ENCODE measurements around the gene NDUFAF2. TPM values are rescaled to one million over a fixed set of nuclear protein-coding genes. Genes with fewer than 3 reads are reported as not detected.

The NDUFAF2 gene
- total and polyA plus RNA-seq, 2 of the 8 experiments (the other 6 are each of a cell fraction or from before 2014, with no cell fraction given) = 10.7 to 46.5 TPM

- TF ChIP-seq CHD7 (IDR thresholded peaks at IDR 0.05; ENCODE audit: insufficient replicate concordance, low read length) (no peak), BACH1 (IDR thresholded peaks at IDR 0.05; ENCODE audit: low read length) (no peak), E2F6 (IDR thresholded peaks at IDR 0.05) (no peak), BCL11A (IDR thresholded peaks at IDR 0.05; ENCODE audit: low read depth in 2 of 2, low read length in 2 of 2) (no peak), SIN3A (conservative IDR thresholded peaks at IDR 0.05 in 1 of 2, IDR thresholded peaks at IDR 0.05 in 1 of 2; ENCODE audit: low read depth in 1 of 2, low read length in 2 of 2) (no peak), POLR2AphosphoS5 (IDR thresholded peaks at IDR 0.05; ENCODE audit: low read depth, low read length) (no peak), KDM1A (IDR thresholded peaks at IDR 0.05; ENCODE audit: borderline replicate concordance, low read length) (no peak), GTF2F1 (IDR thresholded peaks at IDR 0.05; ENCODE audit: borderline replicate concordance, low read depth, low read length) (no peak), RFX5 (IDR thresholded peaks at IDR 0.05; ENCODE audit: borderline replicate concordance, low read depth, low read length) (no peak)
Observed at GRCh38 chr5:61168951-61169350, 223.9 kb downstream of the NDUFAF2 start (continued).
